Uterus (tissue), 4 donors: ENCODE data around the gene TULP1. TPM values are rescaled to one million over a fixed set of nuclear protein-coding genes. Genes with fewer than 3 reads are reported as not detected.

ENCODE experiments used
- DNase-seq, 2 donors: peaks; one replicate each; pipeline ENCODE4 v3.0.0-alpha.2; 2019 to 2020
- H3K27ac ChIP-seq, 2 donors: fragments of 200-600 bp; sonication (generic); 1 replicate in 1 of 2; 2 replicates in 1 of 2; pipeline ENCODE4 v1.5.1; 2016 to 2018
- H3K27me3 ChIP-seq, 2 donors: fragments of 200-600 bp; sonication (generic); one replicate each; pipeline ENCODE4 v1.5.1; 2018 to 2019; ENCODE audit warnings: control low read depth in 1 of 2
- H3K36me3 ChIP-seq, 2 donors: fragments of 200-600 bp; sonication (generic); one replicate each; pipeline ENCODE4 v1.5.1; 2019; ENCODE audit warnings: control low read depth in 1 of 2
- H3K4me1 ChIP-seq, 2 donors: fragments of 200-600 bp; sonication (generic); one replicate each; pipeline ENCODE4 v1.5.1; 2018 to 2019; ENCODE audit warnings: control low read depth in 1 of 2
- H3K4me3 ChIP-seq, 2 donors: fragments of 200-600 bp; sonication (generic); 1 replicate in 1 of 2; 2 replicates in 1 of 2; pipeline ENCODE4 v1.5.1; 2018 to 2019; ENCODE audit warnings: mild to moderate bottlenecking in 1 of 2
- H3K9me3 ChIP-seq, 2 donors: fragments of 200-600 bp; sonication (generic); one replicate each; pipeline ENCODE4 v1.5.1; 2019; ENCODE audit warnings: control low read depth in 1 of 2
- POLR2A ChIP-seq, 2 donors: fragments of 450-650 bp; IDR thresholded peaks; one replicate each; pipeline ENCODE4 v1.6.1; 2016; ENCODE audit warnings: antibody characterized with exemption in 2 of 2, mild to moderate bottlenecking in 1 of 2, moderate library complexity in 1 of 2
- intact Hi-C: fragments of 100-400 bp; cut with DNase I; formaldehyde crosslinking; loops from one replicate; pipeline ENCODE4 v1.15.1; 2023; ENCODE audit warnings: low total_unique reads
- total RNA-seq, 4 donors: library from RNA; depleted of rRNA in 3 of 4; stranded (reverse); fragments of >200 nt in 3 of 4; gene quantifications; one replicate each; pipeline versions ENCODE4 v1.1.0 to v1.2.4, GENCODE V29; 2014 to 2023
- TF ChIP-seq, protein P1 (sequence below), 4 experiments: fragments of 200-600 bp in 2 of 4; fragments of 450-650 bp in 2 of 4; sonication (generic) in 2 of 4; IDR thresholded peaks; one replicate each; pipeline ENCODE4 v1.5.1; 2016 to 2019; ENCODE audit warnings: antibody characterized with exemption in 4 of 4, mild to moderate bottlenecking in 2 of 4, moderate library complexity in 1 of 4
- donor health status: DM: yes; HTN: yes; CAD: no.

Gene TULP1
- total RNA-seq, 4 donors from 2014 or later, result 1.6 to 3.2 (median 2.1) TPM; not detected in 1

DNA sequence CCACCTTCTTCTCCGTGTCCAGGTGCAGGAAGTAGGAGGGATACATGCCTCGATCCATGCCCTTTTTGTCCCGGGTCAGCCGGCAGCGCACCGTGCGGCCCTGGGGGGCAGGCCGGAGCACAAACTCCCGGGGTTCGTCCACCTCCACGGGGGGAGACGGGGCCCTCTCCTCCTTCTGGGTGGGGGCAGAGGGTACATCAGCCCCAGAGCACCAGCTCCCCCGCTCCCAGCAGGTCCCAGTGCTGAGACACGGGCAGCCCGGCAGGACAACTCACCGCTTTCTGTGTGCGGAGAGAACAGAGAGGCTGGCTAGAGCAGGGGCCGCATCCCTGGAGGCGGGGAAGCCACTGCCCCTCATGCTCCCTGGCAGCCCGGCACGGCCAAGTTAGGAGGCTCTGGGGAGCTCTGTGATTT, 6.7 kb downstream of the TULP1 start:
- Histone ChIP-seq H3K4me3 (no peak overlapping the region), H3K4me1 (no peaks in the 10 kb centered on the region), H3K27me3 (no peaks in the 10 kb centered on the region), H3K9me3 (no peaks in the 10 kb centered on the region), H3K36me3 (no peaks in the 10 kb centered on the region), H3K27ac (peak overlapping the region in 1 of 2 donors; percentile 29)
- intact Hi-C loops, result no loop called here
- DNase-seq, result no peak
- TF ChIP-seq, protein P1, sequence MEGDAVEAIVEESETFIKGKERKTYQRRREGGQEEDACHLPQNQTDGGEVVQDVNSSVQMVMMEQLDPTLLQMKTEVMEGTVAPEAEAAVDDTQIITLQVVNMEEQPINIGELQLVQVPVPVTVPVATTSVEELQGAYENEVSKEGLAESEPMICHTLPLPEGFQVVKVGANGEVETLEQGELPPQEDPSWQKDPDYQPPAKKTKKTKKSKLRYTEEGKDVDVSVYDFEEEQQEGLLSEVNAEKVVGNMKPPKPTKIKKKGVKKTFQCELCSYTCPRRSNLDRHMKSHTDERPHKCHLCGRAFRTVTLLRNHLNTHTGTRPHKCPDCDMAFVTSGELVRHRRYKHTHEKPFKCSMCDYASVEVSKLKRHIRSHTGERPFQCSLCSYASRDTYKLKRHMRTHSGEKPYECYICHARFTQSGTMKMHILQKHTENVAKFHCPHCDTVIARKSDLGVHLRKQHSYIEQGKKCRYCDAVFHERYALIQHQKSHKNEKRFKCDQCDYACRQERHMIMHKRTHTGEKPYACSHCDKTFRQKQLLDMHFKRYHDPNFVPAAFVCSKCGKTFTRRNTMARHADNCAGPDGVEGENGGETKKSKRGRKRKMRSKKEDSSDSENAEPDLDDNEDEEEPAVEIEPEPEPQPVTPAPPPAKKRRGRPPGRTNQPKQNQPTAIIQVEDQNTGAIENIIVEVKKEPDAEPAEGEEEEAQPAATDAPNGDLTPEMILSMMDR (IDR thresholded peaks at IDR 0.05), result no peak
- TF ChIP-seq POLR2A (IDR thresholded peaks at IDR 0.05), result no peak

DNA sequence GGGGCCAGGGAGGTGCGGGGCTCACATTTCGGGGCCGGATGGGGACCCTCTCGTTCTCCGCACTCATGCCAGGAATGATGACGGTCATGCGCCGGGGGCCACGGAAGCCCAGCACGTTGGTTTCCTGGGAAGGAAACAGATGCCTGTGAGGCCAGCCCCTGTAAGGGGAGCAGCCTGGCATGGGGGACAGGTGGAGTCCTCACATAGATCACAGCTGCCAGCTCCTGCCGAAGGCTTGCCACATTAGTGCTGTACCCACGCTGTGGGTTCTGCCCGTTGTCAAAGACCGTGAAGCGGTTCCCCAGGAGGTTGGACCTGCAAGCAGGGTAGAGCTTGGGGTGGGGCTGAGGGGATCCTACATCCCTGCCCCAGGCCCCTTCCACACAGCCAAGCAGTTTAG, 9.2 kb downstream of the TULP1 start:
- DNase-seq, result no peak
- Histone ChIP-seq H3K36me3 (no peaks in the 10 kb centered on the region), H3K9me3 (no peaks in the 10 kb centered on the region), H3K27me3 (no peaks in the 10 kb centered on the region), H3K4me1 (no peaks in the 10 kb centered on the region), H3K4me3 (no peak overlapping the region), H3K27ac (no peak overlapping the region)
- intact Hi-C loops, result no loop called here
- TF ChIP-seq, protein P1 (IDR thresholded peaks at IDR 0.05), result no peak
- TF ChIP-seq POLR2A (IDR thresholded peaks at IDR 0.05), result no peak

DNA sequence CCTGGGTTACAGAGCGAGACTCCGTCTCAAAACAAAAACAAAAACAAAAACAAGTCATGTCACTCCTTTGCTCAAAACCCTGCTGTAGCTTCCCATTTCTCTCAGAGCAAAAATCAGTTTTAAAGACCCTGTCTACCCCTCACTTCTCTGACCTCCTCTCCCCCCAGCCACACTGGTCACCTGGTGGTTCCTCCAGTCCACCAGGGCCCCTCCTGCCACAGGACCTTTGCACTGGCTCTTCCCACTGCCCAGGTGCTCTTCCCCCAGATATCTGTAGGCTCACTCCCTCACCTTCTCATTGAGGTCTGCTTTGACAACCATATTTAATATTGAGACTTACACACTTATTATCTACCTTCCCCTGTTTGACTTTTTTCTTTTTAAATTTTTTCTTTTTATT, 10.9 kb downstream of the TULP1 start:
- intact Hi-C loops, result no loop called here
- Histone ChIP-seq H3K4me1 (peaks cover 0 to 6% of the 10 kb centered on the region in 2 donors), H3K27ac (no peak overlapping the region), H3K4me3 (no peak overlapping the region), H3K9me3 (no peaks in the 10 kb centered on the region), H3K36me3 (no peaks in the 10 kb centered on the region), H3K27me3 (no peaks in the 10 kb centered on the region)
- TF ChIP-seq, protein P1 (IDR thresholded peaks at IDR 0.05), result no peak
- TF ChIP-seq POLR2A (IDR thresholded peaks at IDR 0.05), result no peak
- no peak for DNase-seq

DNA sequence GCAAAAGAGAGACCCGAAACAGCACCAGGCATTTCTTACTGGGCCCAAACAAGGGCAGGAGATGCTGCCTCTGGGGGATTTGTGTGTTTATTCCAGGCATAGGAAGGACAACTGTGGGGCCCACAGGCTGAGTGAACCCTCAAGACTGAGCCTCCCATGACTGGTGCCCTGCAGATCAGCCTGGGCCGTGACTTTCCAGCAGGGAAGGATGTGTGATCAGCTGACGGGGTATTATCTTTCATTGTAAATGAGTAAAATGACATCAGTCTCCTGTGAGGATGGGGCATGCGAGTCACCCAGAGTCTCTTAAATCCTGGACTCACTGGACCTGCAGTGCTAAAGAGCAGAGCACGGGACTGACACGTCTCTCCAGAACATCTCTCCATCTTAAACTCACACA, 11.9 kb downstream of the TULP1 start:
- Histone ChIP-seq H3K36me3 (no peaks in the 10 kb centered on the region), H3K4me1 (peaks cover 0 to 6% of the 10 kb centered on the region in 2 donors), H3K4me3 (no peak overlapping the region), H3K27me3 (no peaks in the 10 kb centered on the region), H3K27ac (peak overlapping the region in 1 of 2 donors; percentile 43), H3K9me3 (no peaks in the 10 kb centered on the region)
- intact Hi-C loops, result no loop called here
- no peak for DNase-seq
- no peak for TF ChIP-seq POLR2A (IDR thresholded peaks at IDR 0.05)
- TF ChIP-seq, protein P1 (IDR thresholded peaks at IDR 0.05), result no peak

DNA sequence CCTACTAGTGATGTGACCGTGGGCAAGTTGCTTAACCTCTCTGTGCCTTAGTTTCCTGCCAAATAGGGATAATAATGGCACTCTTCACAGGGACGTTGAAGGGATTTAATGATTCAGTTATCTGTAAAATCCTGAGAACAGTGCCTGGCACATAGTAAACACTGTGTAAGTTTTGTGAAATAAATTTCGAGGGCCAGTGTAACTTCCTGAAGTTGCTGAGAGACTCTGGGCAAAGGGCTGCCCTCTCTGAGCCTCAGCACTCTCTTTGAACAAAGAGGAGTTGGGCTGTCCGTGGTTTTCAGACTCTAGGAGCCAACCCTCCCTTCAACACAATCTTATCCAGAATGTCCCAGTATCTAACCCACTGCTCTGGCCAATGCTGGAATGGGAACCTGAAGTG, 13.3 kb downstream of the TULP1 start:
- Histone ChIP-seq H3K4me1 (peaks cover 0 to 11% of the 10 kb centered on the region in 2 donors), H3K27me3 (no peaks in the 10 kb centered on the region), H3K27ac (peak overlapping the region in 1 of 2 donors; percentile 100), H3K9me3 (no peaks in the 10 kb centered on the region), H3K36me3 (no peaks in the 10 kb centered on the region), H3K4me3 (no peak overlapping the region)
- TF ChIP-seq POLR2A (IDR thresholded peaks at IDR 0.05), result no peak
- TF ChIP-seq, protein P1 (IDR thresholded peaks at IDR 0.05), result no peak
- DNase-seq, result no peak
- intact Hi-C loops, result no loop called here
